Neural cell (in vitro differentiated cells): Measurements from ENCODE around the gene VANGL1.

Source experiments
- EZH2 ChIP-seq: fragments of 200-600, 300-800 bp; shearing (Covaris generic), sonication (generic); IDR thresholded peaks from 2 replicates; pipeline ENCODE4 v1.6.1; 2014; ENCODE audit warnings: antibody characterized with exemption, low read length, borderline replicate concordance, mild to moderate bottlenecking; ENCODE audit not compliant: insufficient read depth, poor library complexity, severe bottlenecking
- MXI1 ChIP-seq: fragments of 450-650 bp; conservative IDR thresholded peaks from 2 replicates; pipeline ENCODE4 v1.6.1; 2014; ENCODE audit warnings: antibody characterized with exemption, mild to moderate bottlenecking; ENCODE audit not compliant: poor library complexity, severe bottlenecking

DNA sequence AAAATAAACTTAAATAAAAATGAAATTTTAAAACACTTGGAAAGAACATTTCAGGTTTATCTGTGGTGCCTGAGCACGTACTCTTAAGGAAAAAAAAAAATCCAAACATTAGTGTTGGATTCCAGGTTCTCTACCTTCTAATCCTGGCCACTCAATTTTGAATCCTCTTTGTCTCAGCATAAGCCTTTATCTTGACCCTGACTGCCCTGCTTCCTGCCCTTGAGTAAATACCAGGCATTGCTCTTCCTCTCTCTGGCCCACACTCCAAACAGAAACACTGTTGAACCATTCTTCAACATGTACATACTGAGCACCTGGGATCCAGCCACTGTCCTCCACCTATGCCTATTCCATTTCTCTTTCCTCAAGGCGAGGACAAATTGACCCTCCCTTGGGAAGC lies 11.4 kb upstream of the VANGL1 start:
- TF ChIP-seq EZH2 (no peak), MXI1 (no peak)
